Loucy (cell line): ENCODE data around the gene RNF168.

Experiments used
- EZH2phosphoT487 ChIP-seq: fragments of 200-600 bp; IDR thresholded peaks from 2 replicates; pipeline ENCODE4 v1.6.1; 2018; ENCODE audit warnings: antibody characterized with exemption, mild to moderate bottlenecking, moderate library complexity, borderline replicate concordance
- TF ChIP-seq, protein P1 (sequence below): fragments of 200-600 bp; sonication (generic); conservative IDR thresholded peaks from 2 replicates; pipeline ENCODE4 v1.5.1; 2014; ENCODE audit warnings: mild to moderate bottlenecking, antibody characterized with exemption, low read length

- TF ChIP-seq, protein P1, sequence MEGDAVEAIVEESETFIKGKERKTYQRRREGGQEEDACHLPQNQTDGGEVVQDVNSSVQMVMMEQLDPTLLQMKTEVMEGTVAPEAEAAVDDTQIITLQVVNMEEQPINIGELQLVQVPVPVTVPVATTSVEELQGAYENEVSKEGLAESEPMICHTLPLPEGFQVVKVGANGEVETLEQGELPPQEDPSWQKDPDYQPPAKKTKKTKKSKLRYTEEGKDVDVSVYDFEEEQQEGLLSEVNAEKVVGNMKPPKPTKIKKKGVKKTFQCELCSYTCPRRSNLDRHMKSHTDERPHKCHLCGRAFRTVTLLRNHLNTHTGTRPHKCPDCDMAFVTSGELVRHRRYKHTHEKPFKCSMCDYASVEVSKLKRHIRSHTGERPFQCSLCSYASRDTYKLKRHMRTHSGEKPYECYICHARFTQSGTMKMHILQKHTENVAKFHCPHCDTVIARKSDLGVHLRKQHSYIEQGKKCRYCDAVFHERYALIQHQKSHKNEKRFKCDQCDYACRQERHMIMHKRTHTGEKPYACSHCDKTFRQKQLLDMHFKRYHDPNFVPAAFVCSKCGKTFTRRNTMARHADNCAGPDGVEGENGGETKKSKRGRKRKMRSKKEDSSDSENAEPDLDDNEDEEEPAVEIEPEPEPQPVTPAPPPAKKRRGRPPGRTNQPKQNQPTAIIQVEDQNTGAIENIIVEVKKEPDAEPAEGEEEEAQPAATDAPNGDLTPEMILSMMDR: no peak
- TF ChIP-seq EZH2phosphoT487: no peak
These were observed 988 bp upstream of the RNF168 start for GRCh38 chr3:196504556-196504955.
